Measurements from ENCODE around the gene GABRG2. TPM values are rescaled to one million over a fixed set of nuclear protein-coding genes. Genes with fewer than 3 reads are reported as not detected.

GABRG2 gene
- total RNA-seq = not detected in 2 replicates

DNA sequence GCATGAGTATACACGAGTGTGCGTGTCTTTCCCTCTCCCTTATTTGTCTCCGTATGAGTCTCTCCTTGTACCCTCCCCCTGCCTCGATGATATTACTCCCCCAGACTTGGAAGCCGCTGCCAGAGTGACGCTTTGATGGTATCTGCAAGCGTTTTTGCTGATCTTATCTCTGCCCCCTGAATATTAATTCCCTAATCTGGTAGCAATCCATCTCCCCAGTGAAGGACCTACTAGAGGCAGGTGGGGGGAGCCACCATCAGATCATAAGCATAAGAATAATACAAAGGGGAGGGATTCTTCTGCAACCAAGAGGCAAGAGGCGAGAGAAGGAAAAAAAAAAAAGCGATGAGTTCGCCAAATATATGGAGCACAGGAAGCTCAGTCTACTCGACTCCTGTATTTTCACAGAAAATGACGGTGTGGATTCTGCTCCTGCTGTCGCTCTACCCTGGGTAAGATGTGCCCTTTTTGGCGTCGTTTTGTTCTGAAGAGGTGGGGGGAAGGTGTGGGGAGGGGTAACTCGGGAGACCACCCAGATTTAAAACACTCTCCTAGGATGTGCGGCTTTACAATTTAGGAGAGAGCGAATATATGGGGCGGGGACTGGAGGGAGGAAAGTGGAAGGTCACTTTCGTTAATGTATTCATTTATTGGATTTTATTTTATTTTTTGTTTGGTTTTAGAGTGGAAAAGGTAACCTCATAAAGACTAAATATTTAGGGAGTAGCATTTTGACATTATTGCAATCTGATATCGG is at the start of gene GABRG2:
GABRG2 (plus strand) TSS at position 119 of the 757 bp plus-strand sequence; CDS start at position 346, 227 bp downstream.

Other genes starting within 250 kb of the GABRG2 start
- gene GABRA1, start 219.7 kb upstream of the GABRG2 start, total RNA-seq = not detected in 2 replicates